ENCODE results near the gene ARHGAP28. TPM values are rescaled to one million over a fixed set of nuclear protein-coding genes. Genes with fewer than 3 reads are reported as not detected.

ARHGAP28 gene
- total and polyA plus RNA-seq, 3 experiments from 2014 or later = not detected

DNA sequence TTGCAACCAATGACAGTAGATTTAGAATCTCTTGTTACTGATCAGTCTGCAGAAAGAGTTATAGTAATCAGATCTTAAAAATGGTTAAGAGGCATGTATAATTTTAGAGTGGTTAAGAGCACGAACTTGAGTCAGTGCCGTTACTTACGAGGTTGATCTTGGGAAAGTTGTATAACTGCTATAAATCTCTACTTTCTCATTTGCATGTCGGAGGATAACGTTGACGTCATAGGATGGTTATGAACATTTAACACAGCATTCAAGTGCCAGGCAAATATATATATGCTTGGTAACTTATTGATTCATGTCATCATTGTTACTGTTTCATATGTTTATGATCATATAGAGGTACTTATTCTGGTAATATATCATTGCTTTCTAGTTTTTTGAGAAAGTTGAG is 146.2 kb downstream of the ARHGAP28 start:
- H3K4me1 ChIP-seq (ENCODE audit: insufficient read depth, low read length) = no peaks in the 10 kb centered on the region
- H3K9me3 ChIP-seq (ENCODE audit: low read length) = no peaks in the 10 kb centered on the region
- ChIA-PET CTCF (no interaction called here), POLR2A (no interaction called here)
- no peaks in the 10 kb centered on the region for H3K27me3 ChIP-seq (ENCODE audit: insufficient read depth, low read length, poor library complexity, severe bottlenecking)
- no peaks in the 10 kb centered on the region for H3K36me3 ChIP-seq (ENCODE audit: insufficient read depth, low read length)
- no peak overlapping the region for H3K27ac Mint-ChIP-seq
- no peaks in the 10 kb centered on the region for H3K36me3 Mint-ChIP-seq
- H3K4me3 Mint-ChIP-seq = no peak overlapping the region
- peaks cover 0 to 8% (median 2%) of the 10 kb centered on the region in 5 donors for H3K9me3 Mint-ChIP-seq
- no peak overlapping the region for H3K4me3 ChIP-seq (ENCODE audit: low read length)
- no peaks in the 10 kb centered on the region for H3K27me3 Mint-ChIP-seq
- no peaks in the 10 kb centered on the region for H3K4me1 Mint-ChIP-seq
- no peak for DNase-seq
- H3K27ac ChIP-seq (ENCODE audit: low read depth, low read length) = no peak overlapping the region

DNA sequence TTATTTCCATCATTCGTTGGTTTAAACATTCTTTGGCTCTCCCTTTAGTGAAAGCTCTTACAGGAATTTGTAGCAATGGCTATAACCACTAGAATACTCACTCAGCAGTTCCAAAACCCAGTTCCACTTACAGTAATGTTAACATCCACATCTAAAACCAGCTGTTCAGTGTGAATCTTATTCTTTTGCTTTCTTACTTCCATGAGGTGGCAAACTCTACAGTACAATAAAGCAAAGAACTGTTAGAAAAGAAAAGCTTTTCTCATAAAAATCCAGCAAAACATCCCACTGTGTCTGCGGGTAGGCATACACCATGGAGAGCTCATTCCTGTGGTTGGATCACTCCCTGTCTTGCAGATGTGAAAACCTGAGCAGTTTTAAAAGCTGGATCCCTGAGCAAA is 147.1 kb downstream of the ARHGAP28 start:
- Mint-ChIP-seq H3K36me3 (no peaks in the 10 kb centered on the region), H3K27me3 (no peaks in the 10 kb centered on the region), H3K4me3 (no peak overlapping the region), H3K9me3 (peaks cover 0 to 8% (median 2%) of the 10 kb centered on the region in 5 donors), H3K27ac (no peak overlapping the region), H3K4me1 (no peaks in the 10 kb centered on the region)
- CTCF ChIA-PET = no interaction called here
- DNase-seq = no peak
- Histone ChIP-seq H3K27me3 (ENCODE audit: insufficient read depth, low read length, poor library complexity, severe bottlenecking) (no peaks in the 10 kb centered on the region), H3K4me1 (ENCODE audit: insufficient read depth, low read length) (no peaks in the 10 kb centered on the region), H3K9me3 (ENCODE audit: low read length) (no peaks in the 10 kb centered on the region), H3K27ac (ENCODE audit: low read depth, low read length) (no peak overlapping the region), H3K36me3 (ENCODE audit: insufficient read depth, low read length) (no peaks in the 10 kb centered on the region), H3K4me3 (ENCODE audit: low read length) (no peak overlapping the region)
- POLR2A ChIA-PET = no interaction called here

DNA sequence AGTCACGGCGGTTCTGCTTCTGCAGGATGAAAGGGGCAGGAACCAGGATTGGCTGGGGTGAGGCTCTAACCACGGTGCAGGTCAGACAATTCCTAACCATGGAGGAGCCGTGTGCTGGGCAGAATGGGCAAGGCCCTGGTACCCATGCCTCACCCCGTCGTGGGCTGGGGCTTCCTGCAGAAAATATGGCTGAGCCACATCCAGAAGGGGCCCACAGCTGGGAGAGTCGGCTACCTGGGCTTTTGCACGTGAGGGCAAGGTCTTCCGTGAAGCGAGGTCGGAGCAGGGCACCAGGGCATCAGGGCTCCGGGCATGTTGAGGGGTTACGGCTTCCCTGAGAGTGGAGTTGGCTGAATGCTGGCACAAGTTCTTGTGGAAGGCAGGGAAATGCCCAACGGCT is 147.8 kb downstream of the ARHGAP28 start:
- Mint-ChIP-seq H3K27ac (no peak overlapping the region), H3K4me1 (no peaks in the 10 kb centered on the region), H3K27me3 (no peaks in the 10 kb centered on the region), H3K9me3 (peaks cover 0 to 8% (median 2%) of the 10 kb centered on the region in 5 donors), H3K36me3 (no peaks in the 10 kb centered on the region), H3K4me3 (no peak overlapping the region)
- H3K4me3 ChIP-seq (ENCODE audit: low read length) = no peak overlapping the region
- no peaks in the 10 kb centered on the region for H3K4me1 ChIP-seq (ENCODE audit: insufficient read depth, low read length)
- H3K27ac ChIP-seq (ENCODE audit: low read depth, low read length) = no peak overlapping the region
- no peaks in the 10 kb centered on the region for H3K36me3 ChIP-seq (ENCODE audit: insufficient read depth, low read length)
- POLR2A ChIA-PET = no interaction called here
- CTCF ChIA-PET = no interaction called here
- no peaks in the 10 kb centered on the region for H3K27me3 ChIP-seq (ENCODE audit: insufficient read depth, low read length, poor library complexity, severe bottlenecking)
- H3K9me3 ChIP-seq (ENCODE audit: low read length) = no peaks in the 10 kb centered on the region
- no peak for DNase-seq

DNA sequence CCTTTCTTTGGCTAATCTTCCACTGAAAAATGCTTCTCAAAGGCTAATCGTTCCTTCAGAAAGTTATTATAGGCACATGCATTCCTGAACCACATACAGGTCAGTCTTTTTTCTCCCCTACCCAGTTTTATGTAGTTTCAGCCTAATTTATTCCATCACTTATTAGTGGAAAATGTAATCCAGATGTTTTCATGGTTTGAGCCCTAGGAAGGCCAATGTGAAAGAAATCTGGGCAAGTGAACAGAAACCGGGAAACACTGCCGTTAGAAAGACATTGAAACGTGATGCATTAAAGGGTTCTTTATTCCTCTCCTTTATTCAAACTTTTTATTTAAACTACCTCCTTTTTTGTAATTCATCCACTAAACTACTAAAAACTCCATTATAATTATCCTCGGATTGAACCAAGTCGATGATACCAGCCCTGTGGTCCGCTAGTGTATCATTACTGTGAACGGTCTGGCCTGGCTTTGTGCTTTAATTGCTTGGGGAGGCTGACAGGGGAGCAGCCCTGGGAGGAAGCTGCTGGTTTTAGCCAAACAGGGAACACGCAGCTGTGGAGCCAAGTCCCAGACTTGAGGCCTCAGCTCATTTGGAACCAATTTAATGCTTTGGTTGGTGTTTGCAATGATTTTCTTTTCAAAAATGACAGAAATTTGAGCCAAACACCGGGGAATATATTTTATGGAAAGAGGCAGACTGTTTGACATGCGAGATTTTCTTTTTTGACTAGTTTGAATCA is 149.2 kb downstream of the ARHGAP28 start:
- no peak for DNase-seq
- Histone ChIP-seq H3K9me3 (ENCODE audit: low read length) (no peaks in the 10 kb centered on the region), H3K36me3 (ENCODE audit: insufficient read depth, low read length) (no peaks in the 10 kb centered on the region), H3K4me1 (ENCODE audit: insufficient read depth, low read length) (no peaks in the 10 kb centered on the region), H3K27me3 (ENCODE audit: insufficient read depth, low read length, poor library complexity, severe bottlenecking) (no peaks in the 10 kb centered on the region), H3K4me3 (ENCODE audit: low read length) (no peak overlapping the region), H3K27ac (ENCODE audit: low read depth, low read length) (no peak overlapping the region)
- H3K4me1 Mint-ChIP-seq = no peaks in the 10 kb centered on the region
- H3K9me3 Mint-ChIP-seq = peaks cover 2 to 9% (median 4%) of the 10 kb centered on the region in 5 donors
- no peaks in the 10 kb centered on the region for H3K36me3 Mint-ChIP-seq
- ChIA-PET POLR2A (no interaction called here), CTCF (no interaction called here)
- H3K27ac Mint-ChIP-seq = no peak overlapping the region
- H3K4me3 Mint-ChIP-seq = peak overlapping the region in 1 of 7 donors; percentile 44
- no peaks in the 10 kb centered on the region for H3K27me3 Mint-ChIP-seq

DNA sequence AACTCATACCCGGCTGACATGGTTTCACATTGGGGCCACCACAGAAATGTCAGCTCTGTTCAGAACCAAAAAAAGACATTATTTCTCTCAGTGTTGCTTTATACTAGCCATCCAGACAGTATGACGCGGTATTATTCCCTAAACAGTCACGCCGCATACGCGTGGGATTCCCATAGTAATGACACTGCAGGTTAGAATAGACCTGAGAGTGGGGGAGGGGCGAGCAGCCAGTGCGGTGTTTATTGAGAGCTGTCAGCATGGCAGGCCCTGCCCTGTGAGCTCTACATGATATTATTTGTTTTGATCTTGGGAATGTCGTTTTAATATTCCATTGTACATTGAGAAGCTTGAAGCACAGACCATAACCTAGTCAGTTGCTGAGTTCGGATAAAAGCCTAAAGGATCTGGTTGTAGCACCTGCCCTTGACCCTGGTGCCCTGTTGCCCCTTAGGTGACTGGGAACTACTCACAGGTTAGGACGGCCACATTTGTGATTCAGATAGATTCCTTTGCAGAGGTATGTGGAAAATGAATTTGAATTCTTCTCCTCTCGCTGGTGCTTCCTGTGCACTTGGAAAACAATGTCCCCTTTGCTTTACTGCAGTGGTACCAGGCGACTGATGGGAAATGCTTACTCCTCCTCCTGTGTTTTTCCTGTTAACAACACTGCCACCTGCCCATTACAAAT is 150.1 kb downstream of the ARHGAP28 start:
- ChIA-PET POLR2A (no interaction called here), CTCF (no interaction called here)
- no peak overlapping the region for H3K4me3 Mint-ChIP-seq
- no peak for DNase-seq
- Histone ChIP-seq H3K4me1 (ENCODE audit: insufficient read depth, low read length) (no peaks in the 10 kb centered on the region), H3K9me3 (ENCODE audit: low read length) (no peaks in the 10 kb centered on the region), H3K4me3 (ENCODE audit: low read length) (no peak overlapping the region), H3K27ac (ENCODE audit: low read depth, low read length) (no peak overlapping the region), H3K27me3 (ENCODE audit: insufficient read depth, low read length, poor library complexity, severe bottlenecking) (no peaks in the 10 kb centered on the region), H3K36me3 (ENCODE audit: insufficient read depth, low read length) (no peaks in the 10 kb centered on the region)
- no peaks in the 10 kb centered on the region for H3K27me3 Mint-ChIP-seq
- no peaks in the 10 kb centered on the region for H3K4me1 Mint-ChIP-seq
- H3K36me3 Mint-ChIP-seq = no peaks in the 10 kb centered on the region
- no peak overlapping the region for H3K27ac Mint-ChIP-seq
- peaks cover 4 to 9% (median 8%) of the 10 kb centered on the region in 5 donors for H3K9me3 Mint-ChIP-seq

DNA sequence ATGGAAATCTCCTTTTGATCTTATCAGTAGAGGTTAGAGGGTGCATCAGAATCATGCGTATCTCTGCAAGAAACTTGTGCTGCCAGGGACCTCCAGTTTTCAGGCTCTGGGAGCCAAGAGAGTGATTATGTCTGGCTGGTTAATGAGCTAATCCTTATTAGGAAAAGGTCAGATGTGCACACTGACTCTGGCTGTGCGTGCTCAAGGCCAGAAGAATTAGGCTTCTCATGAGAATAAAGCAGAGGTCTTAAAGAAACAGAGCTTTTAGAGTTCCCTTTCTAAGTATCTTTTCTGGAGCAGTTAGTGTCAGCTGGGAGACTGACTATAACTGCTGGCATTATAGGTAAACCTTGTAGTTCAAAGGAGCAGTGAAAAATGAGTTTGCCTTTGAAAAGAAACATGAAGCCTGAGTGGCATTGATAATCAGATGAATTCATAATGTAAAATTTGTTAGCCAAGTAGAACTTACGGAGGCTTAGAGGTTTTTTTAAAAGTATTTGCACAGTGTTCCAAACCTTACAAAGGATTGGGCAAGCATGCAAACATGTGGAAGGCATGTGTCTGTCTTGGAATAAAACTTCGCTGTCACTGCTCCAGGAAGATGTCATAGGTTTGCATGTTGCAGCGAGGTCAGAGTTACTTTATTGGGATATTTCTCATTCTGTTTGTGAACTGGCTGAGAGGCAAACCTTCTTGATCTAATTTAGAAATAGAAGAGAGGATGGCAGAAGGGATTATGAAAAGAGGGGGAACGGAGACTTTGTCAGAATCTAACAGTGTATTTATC is 151.7 kb downstream of the ARHGAP28 start:
- Mint-ChIP-seq H3K9me3 (peaks cover 3 to 9% (median 8%) of the 10 kb centered on the region in 5 donors), H3K4me1 (no peaks in the 10 kb centered on the region), H3K36me3 (no peaks in the 10 kb centered on the region), H3K4me3 (no peak overlapping the region), H3K27ac (no peak overlapping the region), H3K27me3 (no peaks in the 10 kb centered on the region)
- no peak overlapping the region for H3K27ac ChIP-seq (ENCODE audit: low read depth, low read length)
- H3K36me3 ChIP-seq (ENCODE audit: insufficient read depth, low read length) = no peaks in the 10 kb centered on the region
- no peaks in the 10 kb centered on the region for H3K4me1 ChIP-seq (ENCODE audit: insufficient read depth, low read length)
- no peaks in the 10 kb centered on the region for H3K27me3 ChIP-seq (ENCODE audit: insufficient read depth, low read length, poor library complexity, severe bottlenecking)
- DNase-seq = no peak
- H3K4me3 ChIP-seq (ENCODE audit: low read length) = no peak overlapping the region
- POLR2A ChIA-PET = no interaction called here
- H3K9me3 ChIP-seq (ENCODE audit: low read length) = no peaks in the 10 kb centered on the region
- CTCF ChIA-PET = no interaction called here

DNA sequence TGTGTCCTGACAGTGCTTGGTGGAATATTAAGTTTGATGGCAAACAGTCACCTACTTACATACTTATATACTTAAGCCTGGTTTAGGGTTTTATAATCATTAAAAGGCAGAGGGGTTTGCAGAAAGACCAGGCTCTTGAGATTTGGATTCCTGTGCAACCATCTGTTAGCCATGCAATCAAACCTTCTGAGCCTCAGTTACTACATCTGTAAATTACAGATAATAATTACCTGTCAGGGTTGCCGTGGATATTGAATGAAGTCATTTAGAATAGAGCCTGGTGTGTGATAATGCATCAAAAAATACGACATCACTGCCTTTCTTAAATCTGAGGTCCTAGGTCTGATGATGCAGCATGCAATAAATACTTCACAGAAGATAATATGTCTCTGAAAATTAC is 152.9 kb downstream of the ARHGAP28 start:
- no peak overlapping the region for H3K27ac Mint-ChIP-seq
- H3K4me1 ChIP-seq (ENCODE audit: insufficient read depth, low read length) = no peaks in the 10 kb centered on the region
- no peaks in the 10 kb centered on the region for H3K4me1 Mint-ChIP-seq

DNA sequence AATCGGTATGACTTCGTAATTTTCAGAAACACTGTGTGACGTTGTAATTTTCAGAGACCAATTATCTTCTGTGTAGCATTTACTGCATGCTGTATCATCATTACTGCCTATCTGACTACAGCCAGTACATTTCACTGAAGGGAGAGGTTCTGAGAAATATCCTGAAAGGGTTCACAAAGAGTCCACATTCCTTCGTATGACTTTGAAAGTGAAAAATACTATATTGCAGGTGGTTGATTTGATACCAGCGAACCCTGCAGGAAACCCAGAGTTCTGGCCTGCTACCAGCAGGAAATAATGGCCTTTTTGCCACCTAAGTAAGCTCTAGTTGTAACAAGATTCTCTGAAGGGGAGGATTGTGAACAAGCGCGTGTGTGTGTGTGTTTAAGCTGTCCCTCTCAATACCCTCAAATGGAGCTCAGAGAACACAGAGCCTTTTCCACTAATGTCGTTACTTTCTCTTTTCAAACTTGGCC is 155.5 kb downstream of the ARHGAP28 start:
- Mint-ChIP-seq H3K4me1 (no peaks in the 10 kb centered on the region), H3K27me3 (no peaks in the 10 kb centered on the region), H3K27ac (no peak overlapping the region), H3K4me3 (no peak overlapping the region), H3K36me3 (no peaks in the 10 kb centered on the region), H3K9me3 (peaks cover 5 to 8% (median 7%) of the 10 kb centered on the region in 5 donors)
- no peak for DNase-seq
- no peak overlapping the region for H3K4me3 ChIP-seq (ENCODE audit: low read length)
- no peaks in the 10 kb centered on the region for H3K36me3 ChIP-seq (ENCODE audit: insufficient read depth, low read length)
- H3K27ac ChIP-seq (ENCODE audit: low read depth, low read length) = no peak overlapping the region
- H3K4me1 ChIP-seq (ENCODE audit: insufficient read depth, low read length) = no peaks in the 10 kb centered on the region
- CTCF ChIA-PET = no interaction called here
- POLR2A ChIA-PET = no interaction called here
- no peaks in the 10 kb centered on the region for H3K9me3 ChIP-seq (ENCODE audit: low read length)
- H3K27me3 ChIP-seq (ENCODE audit: insufficient read depth, low read length, poor library complexity, severe bottlenecking) = no peaks in the 10 kb centered on the region

More for the DNA sequence above, 152.9 kb downstream of the ARHGAP28 start:
- ChIA-PET POLR2A (no interaction called here), CTCF (no interaction called here)
- Histone ChIP-seq H3K9me3 (ENCODE audit: low read length) (no peaks in the 10 kb centered on the region), H3K36me3 (ENCODE audit: insufficient read depth, low read length) (no peaks in the 10 kb centered on the region), H3K27me3 (ENCODE audit: insufficient read depth, low read length, poor library complexity, severe bottlenecking) (no peaks in the 10 kb centered on the region), H3K4me3 (ENCODE audit: low read length) (no peak overlapping the region), H3K27ac (ENCODE audit: low read depth, low read length) (no peak overlapping the region)
- no peak for DNase-seq
- Mint-ChIP-seq H3K4me3 (no peak overlapping the region), H3K36me3 (no peaks in the 10 kb centered on the region), H3K27me3 (no peaks in the 10 kb centered on the region), H3K9me3 (peaks cover 3 to 9% (median 8%) of the 10 kb centered on the region in 5 donors)
